Measurements from ENCODE around the gene FMC1. TPM values are rescaled to one million over a fixed set of nuclear protein-coding genes. Genes with fewer than 3 reads are reported as not detected.

The FMC1 gene
- total RNA-seq, 1 donor from 2014 or later, result 1.6 TPM

DNA sequence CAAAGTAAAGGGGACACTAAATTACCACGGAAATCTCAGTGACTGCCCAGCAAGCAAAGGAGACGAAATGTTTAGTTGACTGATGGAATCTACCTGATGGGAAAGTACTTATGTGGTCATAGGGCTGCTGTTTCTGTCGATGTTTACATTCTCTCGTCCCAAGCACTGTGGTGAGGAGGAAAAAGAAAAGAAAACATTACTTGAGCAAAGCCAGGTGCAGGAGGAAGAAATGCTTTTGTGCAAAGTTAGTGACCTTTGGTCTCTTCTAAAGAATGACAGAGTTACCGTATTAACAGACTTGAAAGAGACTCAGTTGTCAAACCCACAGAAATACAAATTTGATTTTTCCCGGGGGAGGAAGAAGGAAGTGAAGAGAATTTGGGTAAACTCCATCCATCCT is 43.3 kb upstream of the FMC1 start:
- FAIRE-seq (no peak), DNase-seq (ENCODE audit: low read depth) (no peak)
- TF ChIP-seq, protein P1, sequence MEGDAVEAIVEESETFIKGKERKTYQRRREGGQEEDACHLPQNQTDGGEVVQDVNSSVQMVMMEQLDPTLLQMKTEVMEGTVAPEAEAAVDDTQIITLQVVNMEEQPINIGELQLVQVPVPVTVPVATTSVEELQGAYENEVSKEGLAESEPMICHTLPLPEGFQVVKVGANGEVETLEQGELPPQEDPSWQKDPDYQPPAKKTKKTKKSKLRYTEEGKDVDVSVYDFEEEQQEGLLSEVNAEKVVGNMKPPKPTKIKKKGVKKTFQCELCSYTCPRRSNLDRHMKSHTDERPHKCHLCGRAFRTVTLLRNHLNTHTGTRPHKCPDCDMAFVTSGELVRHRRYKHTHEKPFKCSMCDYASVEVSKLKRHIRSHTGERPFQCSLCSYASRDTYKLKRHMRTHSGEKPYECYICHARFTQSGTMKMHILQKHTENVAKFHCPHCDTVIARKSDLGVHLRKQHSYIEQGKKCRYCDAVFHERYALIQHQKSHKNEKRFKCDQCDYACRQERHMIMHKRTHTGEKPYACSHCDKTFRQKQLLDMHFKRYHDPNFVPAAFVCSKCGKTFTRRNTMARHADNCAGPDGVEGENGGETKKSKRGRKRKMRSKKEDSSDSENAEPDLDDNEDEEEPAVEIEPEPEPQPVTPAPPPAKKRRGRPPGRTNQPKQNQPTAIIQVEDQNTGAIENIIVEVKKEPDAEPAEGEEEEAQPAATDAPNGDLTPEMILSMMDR (IDR thresholded peaks at IDR 0.05; ENCODE audit: insufficient read depth, low read length, severe bottlenecking), result no peak
- H3K36me3 ChIP-seq (ENCODE audit: control insufficient read depth, insufficient read depth, low read length), result peaks cover 3% of the 10 kb centered on the region
- H3K4me3 ChIP-seq (ENCODE audit: low read depth, low read length), result no peak overlapping the region
- no peaks in the 10 kb centered on the region for H3K27me3 ChIP-seq (ENCODE audit: control insufficient read depth, insufficient read depth, low read length)

DNA sequence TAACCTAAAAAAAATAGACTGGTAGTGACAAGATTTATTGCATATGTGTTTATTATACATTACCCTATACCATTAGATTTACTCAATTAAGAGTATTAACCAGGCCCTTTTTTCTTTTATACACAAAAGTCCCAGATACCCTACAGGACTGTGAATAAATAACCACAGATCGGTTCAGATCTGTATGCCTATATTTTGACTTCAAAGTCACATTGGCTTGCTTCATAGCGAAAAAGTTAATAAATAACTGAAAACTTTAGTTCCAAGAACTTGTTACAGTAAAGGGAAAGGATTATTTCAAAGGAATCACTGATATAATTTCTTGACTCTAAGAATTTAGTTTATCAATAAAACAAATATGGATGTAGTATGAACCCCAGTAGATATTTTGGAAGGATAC is 41.8 kb upstream of the FMC1 start:
- DNase-seq (ENCODE audit: low read depth) (no peak), FAIRE-seq (no peak)
- TF ChIP-seq, protein P1 (IDR thresholded peaks at IDR 0.05; ENCODE audit: insufficient read depth, low read length, severe bottlenecking), result no peak
- Histone ChIP-seq H3K36me3 (ENCODE audit: control insufficient read depth, insufficient read depth, low read length) (peaks cover 3% of the 10 kb centered on the region), H3K27me3 (ENCODE audit: control insufficient read depth, insufficient read depth, low read length) (no peaks in the 10 kb centered on the region), H3K4me3 (ENCODE audit: low read depth, low read length) (no peak overlapping the region)

DNA sequence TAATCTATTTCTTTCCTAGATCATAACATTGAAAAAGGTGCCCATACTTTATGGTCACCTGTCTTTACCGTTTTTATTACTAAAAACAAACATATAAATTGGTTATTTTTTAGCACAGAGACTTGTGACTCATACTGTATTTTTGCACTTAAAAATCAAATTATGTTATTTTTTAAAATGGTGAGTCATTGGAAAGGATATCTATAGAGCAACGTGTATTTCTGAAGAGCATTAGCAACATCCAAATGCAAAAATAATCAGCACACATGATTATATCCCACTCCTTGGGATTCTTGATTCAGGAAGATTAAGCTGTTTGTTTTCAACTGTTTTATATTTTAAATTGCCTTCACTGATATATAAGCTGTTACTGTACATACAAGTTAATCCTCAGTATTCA is 40.7 kb upstream of the FMC1 start:
- FAIRE-seq, result no peak
- no peaks in the 10 kb centered on the region for H3K27me3 ChIP-seq (ENCODE audit: control insufficient read depth, insufficient read depth, low read length)

DNA sequence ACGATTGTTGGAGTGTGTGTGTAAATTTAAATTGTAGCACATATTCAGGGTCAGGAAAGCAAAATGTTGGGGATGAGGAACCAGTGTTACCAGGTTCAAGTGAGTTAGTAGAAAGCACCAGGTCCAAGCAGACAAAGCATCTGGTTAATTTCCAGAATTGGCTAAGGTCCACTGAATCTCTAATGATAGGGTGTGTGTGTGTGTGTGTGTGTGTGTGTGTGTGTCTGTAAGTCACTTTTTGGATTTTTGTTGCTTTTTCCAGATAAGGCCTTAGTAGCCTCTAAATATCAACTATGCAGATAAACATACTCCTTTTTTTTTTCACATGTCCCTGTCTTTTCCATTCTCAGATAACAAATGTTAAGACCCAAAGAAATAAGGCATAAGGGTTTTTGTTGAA is 36.6 kb upstream of the FMC1 start:
- FAIRE-seq (no peak), DNase-seq (ENCODE audit: low read depth) (no peak)
- no peak overlapping the region for H3K4me3 ChIP-seq (ENCODE audit: low read depth, low read length)
- no peaks in the 10 kb centered on the region for H3K27me3 ChIP-seq (ENCODE audit: control insufficient read depth, insufficient read depth, low read length)
- H3K36me3 ChIP-seq (ENCODE audit: control insufficient read depth, insufficient read depth, low read length), result no peaks in the 10 kb centered on the region
- TF ChIP-seq, protein P1 (IDR thresholded peaks at IDR 0.05; ENCODE audit: insufficient read depth, low read length, severe bottlenecking), result no peak

More for the DNA sequence above, 40.7 kb upstream of the FMC1 start:
- TF ChIP-seq, protein P1 (IDR thresholded peaks at IDR 0.05; ENCODE audit: insufficient read depth, low read length, severe bottlenecking), result no peak
- Histone ChIP-seq H3K4me3 (ENCODE audit: low read depth, low read length) (no peak overlapping the region), H3K36me3 (ENCODE audit: control insufficient read depth, insufficient read depth, low read length) (peaks cover 2% of the 10 kb centered on the region)
- no peak for DNase-seq (ENCODE audit: low read depth)

DNA sequence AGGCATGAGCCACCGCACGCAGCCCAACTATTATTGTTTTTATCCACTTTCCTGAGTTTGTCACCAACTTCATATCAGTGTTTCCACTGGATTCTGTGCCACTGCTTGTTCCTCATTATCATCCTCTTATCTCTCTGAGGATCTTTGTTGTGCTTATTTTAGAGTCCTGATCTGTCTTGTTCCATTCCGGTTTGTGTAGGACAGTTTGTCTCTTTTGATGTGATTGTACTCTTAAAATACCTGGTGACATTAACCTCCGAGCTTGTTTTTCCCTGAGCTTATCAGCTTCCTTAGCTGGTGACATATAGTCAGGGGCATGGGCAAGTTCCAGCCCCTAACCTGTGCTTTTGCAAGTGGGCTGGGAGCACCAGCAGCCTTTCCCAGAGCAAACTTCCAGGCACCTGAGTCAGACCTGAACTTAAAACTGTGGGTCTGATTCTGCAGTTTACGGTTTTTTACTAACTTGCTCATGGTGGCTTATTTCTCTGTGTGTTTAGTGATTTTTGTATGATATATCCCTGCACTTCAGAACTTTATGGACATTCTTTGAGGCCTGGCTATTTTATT is 23.1 kb upstream of the FMC1 start:
- no peak for FAIRE-seq
- H3K4me3 ChIP-seq (ENCODE audit: low read depth, low read length), result no peak overlapping the region
- H3K27me3 ChIP-seq (ENCODE audit: control insufficient read depth, insufficient read depth, low read length), result no peaks in the 10 kb centered on the region
- no peak for DNase-seq (ENCODE audit: low read depth)
- H3K36me3 ChIP-seq (ENCODE audit: control insufficient read depth, insufficient read depth, low read length), result no peaks in the 10 kb centered on the region
- TF ChIP-seq, protein P1 (IDR thresholded peaks at IDR 0.05; ENCODE audit: insufficient read depth, low read length, severe bottlenecking), result no peak

All from bronchial epithelial cell (primary cell).